K562 (cell line): Measurements from ENCODE around the gene ZNF490. TPM values are rescaled to one million over a fixed set of nuclear protein-coding genes. Genes with fewer than 3 reads are reported as not detected.

ENCODE experiments used
- ARID1B ChIP-seq: fragments of 450-650 bp; IDR thresholded peaks from 2 replicates; pipeline ENCODE4 v1.6.1; 2016; ENCODE audit warnings: antibody characterized with exemption, mild to moderate bottlenecking, inconsistent platforms
- CBX3 ChIP-seq, 2 experiments: IDR thresholded peaks; 1 replicate in 1 of 2; 2 replicates in 1 of 2; pipeline ENCODE4 v1.6.1; 2012; ENCODE audit warnings: inconsistent platforms in 2 of 2, low read length in 2 of 2, borderline replicate concordance in 1 of 2, control low read depth in 1 of 2
- CBX5 ChIP-seq: IDR thresholded peaks from 2 replicates; pipeline ENCODE4 v1.6.1; 2014; ENCODE audit warnings: low read depth, borderline replicate concordance
- CREBBP ChIP-seq: IDR thresholded peaks from one replicate; pipeline ENCODE4 v1.6.1; 2012; ENCODE audit warnings: low read depth, mild to moderate bottlenecking, control low read depth, inconsistent platforms, low read length
- DACH1 ChIP-seq: fragments of 450-650 bp; IDR thresholded peaks from 2 replicates; pipeline ENCODE4 v1.6.1; 2018; ENCODE audit not compliant: partially characterized antibody
- E2F5 ChIP-seq: sonication (generic); formaldehyde crosslinking; IDR thresholded peaks from 2 replicates; pipeline ENCODE4 v1.8.0; 2022; ENCODE audit warnings: mild to moderate bottlenecking, missing genetic modification reagents
- ETV6 ChIP-seq, 3 experiments: fragments of 150-350 bp in 1 of 3; sonication (generic) in 1 of 3; formaldehyde crosslinking in 1 of 3; IDR thresholded peaks; 2 replicates each; pipeline versions ENCODE4 v1.6.1 to v1.8.0; 2014 to 2022; ENCODE audit warnings: borderline replicate concordance in 2 of 3, low read depth in 2 of 3, antibody characterized with exemption in 1 of 3, low read length in 1 of 3, mild to moderate bottlenecking in 1 of 3, missing genetic modification reagents in 1 of 3
- FOXA3 ChIP-seq, 2 experiments: fragments of 450-650 bp in 1 of 2; sonication (generic) in 1 of 2; formaldehyde crosslinking; IDR thresholded peaks in 1 of 2; conservative IDR thresholded peaks in 1 of 2; 2 replicates each; pipeline versions ENCODE4 v1.4.0 to v1.8.0; 2020 to 2022; ENCODE audit warnings: mild to moderate bottlenecking in 2 of 2, missing genetic modification reagents in 1 of 2
- GATAD2B ChIP-seq: fragments of 450-650 bp; IDR thresholded peaks from 2 replicates; pipeline ENCODE4 v1.6.1; 2017; ENCODE audit warnings: mild to moderate bottlenecking, borderline replicate concordance
- HDAC1 ChIP-seq, 2 experiments: fragments of 450-650 bp; IDR thresholded peaks; 2 replicates each; pipeline ENCODE4 v1.6.1; 2016 to 2017; ENCODE audit warnings: inconsistent platforms in 1 of 2, mild to moderate bottlenecking in 1 of 2, moderate library complexity in 1 of 2
- IFI16 ChIP-seq: fragments of 250-450 bp; sonication (Bioruptor Pico); IDR thresholded peaks from 2 replicates; pipeline ENCODE4 v2.1.2; 2022; ENCODE audit warnings: mild to moderate bottlenecking, inconsistent platforms
- IRF9 ChIP-seq: fragments of 450-650 bp; IDR thresholded peaks from 2 replicates; pipeline ENCODE4 v1.6.1; 2016; ENCODE audit warnings: missing biosample characterization, missing genetic modification characterization
- MEF2D ChIP-seq: conservative IDR thresholded peaks from 2 replicates; pipeline ENCODE4 v1.6.1; 2016; ENCODE audit warnings: low read depth, missing genetic modification characterization, missing compliant biosample characterization
- POLR2A ChIP-seq: fragments of 450-650 bp; conservative IDR thresholded peaks from 2 replicates; pipeline ENCODE4 v1.6.1; 2016
- POLR2AphosphoS2 ChIP-seq: IDR thresholded peaks from 2 replicates; pipeline ENCODE4 v1.6.1; 2012; ENCODE audit warnings: low read length, improper control_type of control experiment
- POLR3G ChIP-seq: IDR thresholded peaks from 2 replicates; pipeline ENCODE4 v1.6.1; 2011; ENCODE audit not compliant: insufficient read length, insufficient replicate concordance; ENCODE audit errors: extremely low read depth
- PURB ChIP-seq: sonication (generic); formaldehyde crosslinking; IDR thresholded peaks from 2 replicates; pipeline ENCODE4 v1.9.0; 2021; ENCODE audit warnings: low read depth, mild to moderate bottlenecking, missing genetic modification reagents
- RCOR1 ChIP-seq, 2 experiments: IDR thresholded peaks; 2 replicates each; pipeline ENCODE4 v1.6.1; 2012; ENCODE audit warnings: low read depth in 2 of 2, low read length in 2 of 2, borderline replicate concordance in 1 of 2, improper control_type of control experiment in 1 of 2
- TEAD1 ChIP-seq, 2 experiments: fragments of 450-650 bp in 1 of 2; sonication (generic) in 1 of 2; formaldehyde crosslinking; IDR thresholded peaks; 2 replicates each; pipeline versions ENCODE4 v1.4.0 to v1.8.0; 2020 to 2022; ENCODE audit warnings: mild to moderate bottlenecking in 2 of 2, missing genetic modification reagents in 1 of 2
- ZBTB8A ChIP-seq: fragments of 450-650 bp; IDR thresholded peaks from 2 replicates; pipeline ENCODE4 v1.6.1; 2018; ENCODE audit warnings: mild to moderate bottlenecking, moderate library complexity; ENCODE audit not compliant: partially characterized antibody
- ZNF197 ChIP-seq: fragments of 200-800 bp; sonication (Bioruptor generic); IDR thresholded peaks from 2 replicates; pipeline ENCODE4 v1.6.1; 2016; ENCODE audit warnings: low read depth, missing genetic modification characterization, missing compliant biosample characterization
- ZNF311 ChIP-seq: fragments of 250-450 bp; sonication (Bioruptor Pico); IDR thresholded peaks from 2 replicates; pipeline ENCODE4 v1.4.0; 2020; ENCODE audit warnings: mild to moderate bottlenecking, moderate library complexity
- ZNF41 ChIP-seq: fragments of 250-450 bp; sonication (Bioruptor Pico); conservative IDR thresholded peaks from 2 replicates; pipeline ENCODE4 v1.4.0; 2020; ENCODE audit warnings: mild to moderate bottlenecking
- ZNF449 ChIP-seq: fragments of 250-450 bp; sonication (Bioruptor Pico); IDR thresholded peaks from 2 replicates; pipeline ENCODE4 v1.8.0; 2022; ENCODE audit warnings: moderate library complexity, mild to moderate bottlenecking, inconsistent platforms
- ZNF695 ChIP-seq: fragments of 450-650 bp; formaldehyde crosslinking; IDR thresholded peaks from 2 replicates; pipeline ENCODE4 v1.4.0; 2020; ENCODE audit warnings: mild to moderate bottlenecking, moderate library complexity
- polyA plus RNA-seq, 8 experiments: library from polyadenylated mRNA; depleted of rRNA in 4 of 8; stranded (reverse) in 5 of 8; unstranded in 3 of 8; fragments of >200 nt; fragmentation: Nextera tagmentation in 2 of 8; fragmentation: Illumina TruSeq in 1 of 8; extraction: Ambion mirVana in 2 of 8; extraction: Trizol in 1 of 8; gene quantifications; 2 replicates each; pipeline versions ENCODE4 v1.2.1 to v1.2.3, GENCODE V29; 2011 to 2014; ENCODE audit warnings: inconsistent platforms in 1 of 8, missing spikeins in 1 of 8
- total RNA-seq, 7 experiments: library from RNA; depleted of rRNA in 6 of 7; stranded (reverse); fragments of >200 nt in 6 of 7; fragmentation: Illumina TruSeq in 2 of 7; extraction: Trizol in 2 of 7; gene quantifications; 2 replicates each; pipeline versions ENCODE4 v1.2.1 to v1.2.3, GENCODE V29; 2011 to 2021; ENCODE audit warnings: low replicate concordance in 1 of 7

The ZNF490 gene
- total and polyA plus RNA-seq, 9 of the 15 experiments (the other 6 are each of a cell fraction or from before 2014, with no cell fraction given) = 0.90 to 8.3 (median 4.4) TPM

- TF ChIP-seq ZNF695 (CRISPR knock-in tag) (no peak), ZNF449 (CRISPR knock-in tag) (no peak), ZNF41 (CRISPR knock-in tag) (no peak), CBX3 (IDR thresholded peaks at IDR 0.05; ENCODE audit: borderline replicate concordance in 1 of 2, low read length in 2 of 2) (peak in 1 of 2 experiments; percentile 96; a peak in 2 of 3 replicates), FOXA3 (CRISPR knock-in tag; conservative IDR thresholded peaks at IDR 0.05 in 1 of 2, IDR thresholded peaks at IDR 0.05 in 1 of 2) (peak in 1 of 2 experiments; percentile 18; a peak in 1 of 4 replicates), CREBBP (no peak), POLR2AphosphoS2 (no peak), POLR2A (no peak), ZNF197 (CRISPR knock-in tag) (no peak), E2F5 (CRISPR knock-in tag) (no peak), HDAC1 (IDR thresholded peaks at IDR 0.05) (no peak), RCOR1 (IDR thresholded peaks at IDR 0.05; ENCODE audit: borderline replicate concordance in 1 of 2, low read depth in 2 of 2, low read length in 2 of 2) (no peak), POLR3G (no peak), GATAD2B (no peak), IRF9 (no peak), ETV6 (IDR thresholded peaks at IDR 0.05; ENCODE audit: borderline replicate concordance in 1 of 2, low read depth in 2 of 2, low read length in 1 of 2) (peak in 1 of 2 experiments; percentile 2; a peak in 1 of 4 replicates), ETV6 (CRISPR knock-in tag; IDR thresholded peaks at IDR 0.05; ENCODE audit: borderline replicate concordance) (no peak), ARID1B (no peak), CBX5 (peak; percentile 94; the same call in 1 of the 2 replicates), PURB (CRISPR knock-in tag) (no peak), ZBTB8A (no peak), IFI16 (CRISPR knock-in tag) (no peak), MEF2D (tag) (no peak), ZNF311 (CRISPR knock-in tag) (no peak), TEAD1 (CRISPR knock-in tag; IDR thresholded peaks at IDR 0.05) (no peak), DACH1 (peak; percentile 10)
These were observed 66.8 kb downstream of the ZNF490 start (continued) for GRCh38 chr19:12543855-12544254.
